Fibroblast of the conjunctiva (primary cell): Measurements from ENCODE around the gene WASF3.
"Not testable (repeated sequence)": the region's sequence is repeated elsewhere in the genome, so short reads cannot be mapped to it uniquely, and the experiment has no call there.

Source experiments
- DNase-seq: peaks from one replicate; pipeline ENCODE4 v3.0.0-alpha.2; 2010; ENCODE audit warnings: low read depth

WASF3 gene

GRCh38 chr13:26636073-26636472, 78.6 kb downstream of the WASF3 start:
- not testable (repeated sequence) for DNase-seq

- no peak for DNase-seq
Observed at GRCh38 chr13:26646603-26647002, 89.1 kb downstream of the WASF3 start.

- DNase-seq: no peak
Observed at GRCh38 chr13:26651234-26651633, 93.8 kb downstream of the WASF3 start.

GRCh38 chr13:26653310-26653709, 95.8 kb downstream of the WASF3 start:
- no peak for DNase-seq

- no peak for DNase-seq
Observed at GRCh38 chr13:26653842-26654241, 96.4 kb downstream of the WASF3 start.

- no peak for DNase-seq
Observed at GRCh38 chr13:26656919-26657318, 99.4 kb downstream of the WASF3 start.

GRCh38 chr13:26658448-26659385, 101.2 kb downstream of the WASF3 start:
- no peak for DNase-seq

- DNase-seq: no peak
Observed at GRCh38 chr13:26660185-26660584, 102.7 kb downstream of the WASF3 start.

- no peak for DNase-seq
Observed at GRCh38 chr13:26660766-26661165, 103.3 kb downstream of the WASF3 start.

GRCh38 chr13:26663791-26664190, 106.3 kb downstream of the WASF3 start:
- DNase-seq: no peak

GRCh38 chr13:26664286-26664685, 106.8 kb downstream of the WASF3 start:
- no peak for DNase-seq

GRCh38 chr13:26664876-26665275, 107.4 kb downstream of the WASF3 start:
- no peak for DNase-seq

GRCh38 chr13:26668357-26669146, 111.1 kb downstream of the WASF3 start:
- no peak for DNase-seq

GRCh38 chr13:26673890-26674289, 116.4 kb downstream of the WASF3 start:
- DNase-seq: no peak

GRCh38 chr13:26677156-26677555, 119.7 kb downstream of the WASF3 start:
- no peak for DNase-seq

- no peak for DNase-seq
Observed at GRCh38 chr13:26678330-26678729, 120.8 kb downstream of the WASF3 start.

GRCh38 chr13:26678796-26679195, 121.3 kb downstream of the WASF3 start:
- DNase-seq: no peak

GRCh38 chr13:26679411-26680122, 122.1 kb downstream of the WASF3 start:
- no peak for DNase-seq

- no peak for DNase-seq
Observed at GRCh38 chr13:26680123-26680450, 122.6 kb downstream of the WASF3 start.

GRCh38 chr13:26680572-26680971, 123.1 kb downstream of the WASF3 start:
- no peak for DNase-seq

GRCh38 chr13:26681036-26681435, 123.6 kb downstream of the WASF3 start:
- DNase-seq: no peak

GRCh38 chr13:26682606-26683005, 125.1 kb downstream of the WASF3 start:
- no peak for DNase-seq

- no peak for DNase-seq
Observed at GRCh38 chr13:26685606-26686005, 128.1 kb downstream of the WASF3 start.
